Activated CD4-positive, alpha-beta T cell treated with anti-CD3 and anti-CD28 coated beads, Interleukin-2, amount 50 U/mL, for 48 hours (primary cell): Measurements from ENCODE around the gene CXCL3.
"Not testable (repeated sequence)": the region's sequence is repeated elsewhere in the genome, so short reads cannot be mapped to it uniquely, and the experiment has no call there.

Experiments
- DNase-seq, 2 experiments: peaks; one replicate each; pipeline ENCODE4 v3.0.0-alpha.2; 2020

The CXCL3 gene

GRCh38 chr4:74038425-74039314, at the start of gene CXCL3:
Gene CXCL3 (minus strand): TSS chr4:74038689. CDS start chr4:74038611, 78 bp downstream.
- peak; percentile 2 to 6 for DNase-seq

GRCh38 chr4:74087481-74087880, 49.0 kb upstream of the CXCL3 start:
- DNase-seq: no peak

GRCh38 chr4:74085669-74086068, 47.2 kb upstream of the CXCL3 start:
- no peak for DNase-seq

- DNase-seq: no peak
Observed at GRCh38 chr4:74084984-74085383, 46.5 kb upstream of the CXCL3 start.

GRCh38 chr4:74083546-74083945, 45.1 kb upstream of the CXCL3 start:
- DNase-seq: no peak

GRCh38 chr4:74081035-74081434, 42.5 kb upstream of the CXCL3 start:
- no peak for DNase-seq

GRCh38 chr4:74080351-74080750, 41.9 kb upstream of the CXCL3 start:
- not testable (repeated sequence) for DNase-seq

- DNase-seq: not testable (repeated sequence)
Observed at GRCh38 chr4:74079024-74079423, 40.5 kb upstream of the CXCL3 start.

- no peak for DNase-seq
Observed at GRCh38 chr4:74073358-74073757, 34.9 kb upstream of the CXCL3 start.

GRCh38 chr4:74072739-74073138, 34.2 kb upstream of the CXCL3 start:
- DNase-seq: no peak

GRCh38 chr4:74067586-74067985, 29.1 kb upstream of the CXCL3 start:
- DNase-seq: no peak

- no peak for DNase-seq
Observed at GRCh38 chr4:74066232-74066631, 27.7 kb upstream of the CXCL3 start.

- DNase-seq: no peak
Observed at GRCh38 chr4:74065115-74065642, 26.7 kb upstream of the CXCL3 start.

GRCh38 chr4:74063859-74064258, 25.4 kb upstream of the CXCL3 start:
- no peak for DNase-seq

- no peak for DNase-seq
Observed at GRCh38 chr4:74062953-74063352, 24.5 kb upstream of the CXCL3 start.

- DNase-seq: no peak
Observed at GRCh38 chr4:74061430-74061829, 22.9 kb upstream of the CXCL3 start.

- no peak for DNase-seq
Observed at GRCh38 chr4:74059161-74059829, 20.8 kb upstream of the CXCL3 start.

GRCh38 chr4:74058048-74058651, 19.7 kb upstream of the CXCL3 start:
- DNase-seq: no peak

GRCh38 chr4:74057588-74057987, 19.1 kb upstream of the CXCL3 start:
- DNase-seq: no peak

- DNase-seq: no peak
Observed at GRCh38 chr4:74056858-74057562, 18.5 kb upstream of the CXCL3 start.

GRCh38 chr4:74056114-74056857, 17.8 kb upstream of the CXCL3 start:
- no peak for DNase-seq

GRCh38 chr4:74055498-74055897, 17.0 kb upstream of the CXCL3 start:
- no peak for DNase-seq
